Transverse colon (tissue), 4 donors: ENCODE measurements around the gene BBX. TPM values are rescaled to one million over a fixed set of nuclear protein-coding genes. Genes with fewer than 3 reads are reported as not detected.
A peak's percentile ranks its signal among the peaks of the same experiment; 100 is the strongest.

Experiments
- DNase-seq: peaks from one replicate; pipeline ENCODE4 v3.0.0-alpha.2; 2019
- H3K27ac ChIP-seq, 4 donors: fragments of 200-600 bp; sonication (generic); 2 replicates each; pipeline ENCODE4 v1.5.1; 2016 to 2018; ENCODE audit warnings: inconsistent platforms in 4 of 4
- H3K27me3 ChIP-seq: fragments of 200-600 bp; sonication (generic); 2 replicates; pipeline ENCODE4 v1.5.1; 2017; ENCODE audit warnings: inconsistent platforms
- H3K36me3 ChIP-seq, 4 donors: fragments of 200-600 bp; sonication (generic); 2 replicates each; pipeline ENCODE4 v1.5.1; 2017 to 2019; ENCODE audit warnings: inconsistent platforms in 4 of 4
- H3K4me1 ChIP-seq, 4 donors: fragments of 200-600 bp; sonication (generic); 2 replicates each; pipeline ENCODE4 v1.5.1; 2017 to 2020; ENCODE audit warnings: inconsistent platforms in 4 of 4
- H3K4me3 ChIP-seq, 4 donors: fragments of 200-600 bp; sonication (generic); 1 replicate in 1 of 4; 2 replicates in 3 of 4; pipeline versions ENCODE4 v1.5.1 to v1.6.1; 2017 to 2019; ENCODE audit warnings: inconsistent platforms in 4 of 4
- H3K9me3 ChIP-seq, 2 donors: fragments of 200-600 bp; sonication (generic); 2 replicates each; pipeline ENCODE4 v1.5.1; 2017 to 2019; ENCODE audit warnings: inconsistent platforms in 2 of 2
- EP300 ChIP-seq: sonication (generic); formaldehyde crosslinking; IDR thresholded peaks from one replicate; pipeline ENCODE4 v1.6.1; 2017; ENCODE audit warnings: antibody characterized with exemption, low read depth
- POLR2A ChIP-seq: fragments of 450-650 bp; IDR thresholded peaks from one replicate; pipeline ENCODE4 v1.6.1; 2016; ENCODE audit warnings: antibody characterized with exemption, mild to moderate bottlenecking, moderate library complexity
- POLR2AphosphoS5 ChIP-seq, 3 donors: sonication (generic); formaldehyde crosslinking; IDR thresholded peaks; one replicate each; pipeline ENCODE4 v1.6.1; 2016; ENCODE audit warnings: antibody characterized with exemption in 3 of 3
- WGBS, 2 donors: methylation state at CpG; one replicate each; pipeline ENCODE4 v1.1.5; 2018; ENCODE audit warnings: low coverage in 1 of 2; 5-methylcytosine and 5-hydroxymethylcytosine counted together
- in situ Hi-C, 4 donors: fragments of 200-750 bp; cut with MboI; loops; one replicate each; pipeline versions ENCODE4 v1.15.0 to v1.15.1; 2017; ENCODE audit warnings: low sequenced_read_pairs in 3 of 4, low pct_ligation_motif_present in 1 of 4, low pct_unique_long_range_greater_than_20kb in 1 of 4
- intact Hi-C: fragments of 100-400 bp; cut with DNase I; formaldehyde crosslinking; loops from one replicate; pipeline ENCODE4 v1.15.1; 2023; ENCODE audit warnings: low total_unique reads
- total RNA-seq, 4 donors: library from RNA; depleted of rRNA; stranded (reverse); fragments of >200 nt; gene quantifications; one replicate each; pipeline ENCODE4 v1.1.0, GENCODE V29; 2016
- TF ChIP-seq, protein P1 (sequence below), 5 experiments: fragments of 200-600 bp in 3 of 5; fragments of 450-650 bp in 2 of 5; sonication (generic) in 3 of 5; IDR thresholded peaks; 1 replicate in 2 of 5; 2 replicates in 3 of 5; pipeline ENCODE4 v1.5.1; 2016 to 2017; ENCODE audit warnings: antibody characterized with exemption in 5 of 5, inconsistent platforms in 3 of 5, mild to moderate bottlenecking in 2 of 5, moderate library complexity in 1 of 5

Gene BBX
- total RNA-seq, 4 donors from 2014 or later = 22.5 to 39.6 (median 33.1) TPM

DNA sequence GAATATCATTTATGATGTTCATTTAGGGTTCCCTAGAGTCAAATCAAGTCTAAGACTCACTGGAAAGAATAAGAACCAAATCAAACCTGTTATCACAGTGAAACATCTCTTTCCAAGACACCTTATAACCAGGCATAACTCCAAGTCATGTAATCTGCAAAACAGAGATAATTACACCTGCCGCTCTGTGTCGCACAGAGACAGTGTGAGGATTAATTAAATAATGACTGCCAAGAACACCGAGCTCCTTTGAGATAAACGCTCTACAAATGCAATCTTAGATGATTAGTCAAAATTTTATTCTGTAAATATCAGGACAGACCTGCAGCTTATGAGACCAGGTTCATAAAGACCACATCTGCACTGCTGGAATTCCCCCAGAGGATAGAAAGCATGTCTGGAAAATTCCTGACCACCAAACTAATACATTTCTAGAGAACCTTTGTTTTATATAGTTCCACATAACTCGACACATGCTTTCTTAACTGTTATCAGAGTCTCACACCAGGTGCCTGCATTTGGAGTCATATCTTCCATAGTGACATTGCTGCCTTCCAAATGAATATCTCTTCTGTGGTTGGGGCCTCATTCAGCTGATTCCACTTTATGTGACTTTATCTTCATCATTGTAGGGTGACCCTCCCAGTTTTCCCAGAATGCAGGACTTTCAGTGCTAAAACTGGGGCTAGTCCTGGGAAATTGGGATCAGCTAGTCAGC lies 315.3 kb downstream of the BBX start:
- WGBS, 2 donors = 85 to 86% methylated on average over 4 to 5 of the region's 5 CpGs
- no peaks in the 10 kb centered on the region for H3K9me3 ChIP-seq
- in situ Hi-C loops = no loop called here
- intact Hi-C loops = no loop called here
- TF ChIP-seq, protein P1, sequence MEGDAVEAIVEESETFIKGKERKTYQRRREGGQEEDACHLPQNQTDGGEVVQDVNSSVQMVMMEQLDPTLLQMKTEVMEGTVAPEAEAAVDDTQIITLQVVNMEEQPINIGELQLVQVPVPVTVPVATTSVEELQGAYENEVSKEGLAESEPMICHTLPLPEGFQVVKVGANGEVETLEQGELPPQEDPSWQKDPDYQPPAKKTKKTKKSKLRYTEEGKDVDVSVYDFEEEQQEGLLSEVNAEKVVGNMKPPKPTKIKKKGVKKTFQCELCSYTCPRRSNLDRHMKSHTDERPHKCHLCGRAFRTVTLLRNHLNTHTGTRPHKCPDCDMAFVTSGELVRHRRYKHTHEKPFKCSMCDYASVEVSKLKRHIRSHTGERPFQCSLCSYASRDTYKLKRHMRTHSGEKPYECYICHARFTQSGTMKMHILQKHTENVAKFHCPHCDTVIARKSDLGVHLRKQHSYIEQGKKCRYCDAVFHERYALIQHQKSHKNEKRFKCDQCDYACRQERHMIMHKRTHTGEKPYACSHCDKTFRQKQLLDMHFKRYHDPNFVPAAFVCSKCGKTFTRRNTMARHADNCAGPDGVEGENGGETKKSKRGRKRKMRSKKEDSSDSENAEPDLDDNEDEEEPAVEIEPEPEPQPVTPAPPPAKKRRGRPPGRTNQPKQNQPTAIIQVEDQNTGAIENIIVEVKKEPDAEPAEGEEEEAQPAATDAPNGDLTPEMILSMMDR (IDR thresholded peaks at IDR 0.05) = no peak
- TF ChIP-seq POLR2AphosphoS5 (IDR thresholded peaks at IDR 0.05) (no peak), EP300 (no peak), POLR2A (no peak)
- H3K36me3 ChIP-seq = no peaks in the 10 kb centered on the region
- H3K4me1 ChIP-seq = no peaks in the 10 kb centered on the region
- DNase-seq = no peak
- H3K27ac ChIP-seq = no peak overlapping the region
- H3K27me3 ChIP-seq = no peaks in the 10 kb centered on the region
- no peak overlapping the region for H3K4me3 ChIP-seq

DNA sequence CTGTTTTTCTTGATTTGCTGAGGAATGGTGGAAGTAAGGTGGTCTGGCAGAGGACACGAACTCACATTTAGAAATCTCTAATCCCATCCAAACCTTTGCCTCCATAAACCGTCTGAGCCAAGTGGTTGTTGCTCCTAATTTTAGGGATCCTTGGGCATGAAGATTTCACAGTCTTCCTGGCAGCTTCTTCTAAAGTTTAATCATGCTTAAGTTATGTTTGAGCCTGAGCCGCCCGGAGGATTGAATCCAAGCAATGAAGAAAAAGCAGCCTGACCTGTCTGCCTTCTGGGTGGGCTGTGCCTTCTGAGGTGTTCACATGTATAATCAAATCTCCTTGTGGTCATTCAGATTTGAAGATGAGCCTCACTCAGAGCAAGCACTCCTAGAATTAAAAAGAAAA lies 319.1 kb downstream of the BBX start:
- Histone ChIP-seq H3K36me3 (no peaks in the 10 kb centered on the region), H3K27ac (no peak overlapping the region), H3K9me3 (no peaks in the 10 kb centered on the region), H3K27me3 (no peaks in the 10 kb centered on the region), H3K4me3 (no peak overlapping the region), H3K4me1 (no peaks in the 10 kb centered on the region)
- WGBS, 2 donors = 73 to 74% methylated on average over 3 to 4 of the region's 4 CpGs
- in situ Hi-C loops = loop anchor here in 1 of 4 donors (10.0 kb wide), 1 partner anchor 607 kb away; no protein-coding TSS in a partner anchor
- DNase-seq = no peak
- no peak for TF ChIP-seq EP300
- intact Hi-C loops = no loop called here

DNA sequence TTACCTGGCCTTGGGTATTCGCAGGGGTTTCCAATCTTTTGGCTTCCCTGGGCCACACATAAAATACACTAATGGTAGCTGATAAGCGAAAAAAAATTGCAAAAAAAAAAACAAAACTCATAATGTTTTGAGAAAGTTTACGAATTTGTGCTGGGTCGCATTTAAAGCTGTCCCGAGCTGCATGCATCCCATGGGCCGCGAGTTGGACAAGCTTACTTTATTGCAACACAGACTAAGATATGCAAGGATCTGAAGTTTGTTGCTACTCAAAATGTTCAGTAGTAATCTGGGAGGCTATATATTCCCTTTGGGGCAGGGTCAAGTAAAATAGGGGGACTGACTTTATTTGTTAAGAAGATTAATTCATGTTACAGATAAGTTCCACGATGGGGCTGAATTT lies 320.2 kb downstream of the BBX start:
- no peak overlapping the region for H3K4me3 ChIP-seq
- no peak for DNase-seq
- in situ Hi-C loops (loop anchor here in 1 of 4 donors (10.0 kb wide), 1 partner anchor 608 kb away; no protein-coding TSS in a partner anchor), intact Hi-C loops (no loop called here)
- TF ChIP-seq POLR2A = no peak
- H3K9me3 ChIP-seq = no peaks in the 10 kb centered on the region
- no peaks in the 10 kb centered on the region for H3K4me1 ChIP-seq
- no peaks in the 10 kb centered on the region for H3K27me3 ChIP-seq
- H3K36me3 ChIP-seq = no peaks in the 10 kb centered on the region
- 81 to 89% methylated on average over 7 to 8 of the region's 8 CpGs for WGBS, 2 donors
- no peak overlapping the region for H3K27ac ChIP-seq

DNA sequence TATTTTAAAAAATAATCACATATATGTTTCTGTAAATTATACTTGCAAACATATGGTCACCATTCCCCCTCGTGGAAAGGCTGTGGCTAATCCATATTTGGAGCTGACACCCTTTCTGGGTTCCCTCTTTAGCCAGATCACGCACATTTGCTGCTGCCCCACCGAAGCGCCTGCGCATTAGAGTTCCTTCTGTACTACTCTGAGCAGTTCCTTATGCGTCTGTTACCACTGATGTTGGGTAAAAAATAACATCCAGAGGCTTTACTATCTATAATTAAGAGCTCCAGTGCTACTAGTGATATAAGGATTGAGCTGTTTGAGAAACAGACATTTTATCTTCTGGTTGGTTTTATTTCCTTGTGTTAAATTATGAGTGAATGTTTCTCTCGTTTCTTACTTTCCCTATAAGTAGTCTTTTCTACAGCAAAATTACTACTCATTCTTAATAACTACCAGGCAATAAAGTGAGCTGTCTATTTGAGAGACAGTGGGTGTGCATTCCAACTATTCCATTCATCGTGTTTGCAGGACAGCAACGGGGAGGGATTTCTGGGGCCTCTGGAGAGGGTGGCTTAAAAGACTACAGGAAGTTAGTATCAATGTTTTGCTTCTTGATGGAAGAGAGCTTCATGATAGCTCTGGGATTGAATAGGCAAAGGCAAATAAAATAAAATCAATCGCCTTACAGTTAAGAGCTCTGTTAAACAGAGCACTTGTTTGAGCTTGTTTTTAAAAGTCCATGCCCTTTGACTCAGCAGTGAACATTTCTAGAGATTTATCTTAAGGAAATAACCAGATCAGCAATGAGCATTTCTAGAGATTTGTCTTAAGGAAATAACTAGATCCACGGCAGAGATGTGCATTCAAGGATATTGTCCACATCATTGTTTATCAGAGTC lies 322.9 kb downstream of the BBX start:
- no peak overlapping the region for H3K27ac ChIP-seq
- intact Hi-C loops (no loop called here), in situ Hi-C loops (loop anchor here in 1 of 4 donors (10.0 kb wide), 1 partner anchor 611 kb away; no protein-coding TSS in a partner anchor)
- H3K4me3 ChIP-seq = no peak overlapping the region
- 60 to 74% methylated on average over 9 to 11 of the region's 11 CpGs for WGBS, 2 donors
- no peaks in the 10 kb centered on the region for H3K27me3 ChIP-seq
- H3K9me3 ChIP-seq = no peaks in the 10 kb centered on the region
- H3K36me3 ChIP-seq = no peaks in the 10 kb centered on the region
- TF ChIP-seq POLR2AphosphoS5 (IDR thresholded peaks at IDR 0.05) (no peak), POLR2A (no peak), EP300 (no peak)
- TF ChIP-seq, protein P1 (IDR thresholded peaks at IDR 0.05) = no peak
- no peaks in the 10 kb centered on the region for H3K4me1 ChIP-seq
- DNase-seq = no peak

DNA sequence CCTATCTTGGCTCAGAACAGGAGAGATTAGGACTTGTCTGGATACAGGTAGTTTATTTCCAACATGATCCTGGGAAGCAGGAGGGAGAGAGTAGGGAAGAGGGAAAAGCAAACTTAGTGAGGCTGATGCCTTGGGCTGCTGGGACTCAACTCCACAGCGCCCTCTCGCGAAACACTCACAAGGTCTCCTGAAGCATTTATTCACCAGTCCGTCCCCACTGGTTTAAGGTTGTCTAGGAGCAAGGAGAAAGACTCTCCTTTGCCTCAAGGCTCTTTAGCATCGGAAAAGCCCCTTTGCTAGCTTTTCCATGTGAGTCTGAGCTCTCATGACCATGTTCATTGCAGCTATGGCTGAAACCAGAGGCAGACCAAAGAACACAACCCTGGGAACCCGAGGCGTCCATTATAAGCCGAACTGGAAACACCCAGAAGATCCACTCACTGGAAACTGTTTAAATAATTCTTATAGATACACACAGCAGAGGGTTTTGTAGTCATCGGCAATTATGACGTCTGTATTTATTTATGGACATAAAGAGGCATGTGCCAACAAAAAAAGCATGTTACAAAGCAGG lies 323.6 kb downstream of the BBX start:
- no peaks in the 10 kb centered on the region for H3K4me1 ChIP-seq
- TF ChIP-seq EP300 (no peak), POLR2AphosphoS5 (IDR thresholded peaks at IDR 0.05) (no peak), POLR2A (no peak)
- TF ChIP-seq, protein P1 (IDR thresholded peaks at IDR 0.05) = peak; percentile 33 to 49 (median 48)
- in situ Hi-C loops = loop anchor here in 1 of 4 donors (10.0 kb wide), 1 partner anchor 612 kb away; no protein-coding TSS in a partner anchor
- intact Hi-C loops = no loop called here
- no peak overlapping the region for H3K27ac ChIP-seq
- WGBS, 2 donors = 58 to 69% methylated on average over 2 to 10 of the region's 10 CpGs
- H3K36me3 ChIP-seq = no peaks in the 10 kb centered on the region
- H3K9me3 ChIP-seq = no peaks in the 10 kb centered on the region
- no peak overlapping the region for H3K4me3 ChIP-seq
- H3K27me3 ChIP-seq = no peaks in the 10 kb centered on the region
- DNase-seq = peak; percentile 66
